HG02970 (cell line): ENCODE data around the gene RBBP8.

Experiments
- ATAC-seq: cut with Tn5 transposase; IDR thresholded peaks from one replicate; pipeline ENCODE4 v1.9.1; 2021; ENCODE audit warnings: mild to moderate bottlenecking, moderate library complexity, moderate number of reproducible peaks; ENCODE audit not compliant: unreplicated experiment, low FRiP score

RBBP8 gene

GRCh38 chr18:23057096-23057495 is 124.0 kb downstream of the RBBP8 start:
- ATAC-seq: no peak

- ATAC-seq: no peak
Measured at GRCh38 chr18:23058746-23059415, 125.8 kb downstream of the RBBP8 start.

- no peak for ATAC-seq
Measured at GRCh38 chr18:23059541-23060465, 126.7 kb downstream of the RBBP8 start.

GRCh38 chr18:23062011-23062410 is 128.9 kb downstream of the RBBP8 start:
- ATAC-seq: no peak

GRCh38 chr18:23063502-23063901 is 130.4 kb downstream of the RBBP8 start:
- ATAC-seq: no peak

GRCh38 chr18:23065234-23065806 is 132.2 kb downstream of the RBBP8 start:
- ATAC-seq: no peak

GRCh38 chr18:23066060-23066459 is 132.9 kb downstream of the RBBP8 start:
- no peak for ATAC-seq

GRCh38 chr18:23066504-23067039 is 133.4 kb downstream of the RBBP8 start:
- no peak for ATAC-seq

- ATAC-seq: no peak
Measured at GRCh38 chr18:23067236-23067635, 134.1 kb downstream of the RBBP8 start.

GRCh38 chr18:23068011-23068410 is 134.9 kb downstream of the RBBP8 start:
- no peak for ATAC-seq

GRCh38 chr18:23068570-23069310 is 135.6 kb downstream of the RBBP8 start:
- no peak for ATAC-seq

- ATAC-seq: no peak
Measured at GRCh38 chr18:23069481-23069880, 136.4 kb downstream of the RBBP8 start.

- ATAC-seq: no peak
Measured at GRCh38 chr18:23069898-23070297, 136.8 kb downstream of the RBBP8 start.

- no peak for ATAC-seq
Measured at GRCh38 chr18:23071285-23071684, 138.2 kb downstream of the RBBP8 start.

GRCh38 chr18:23072079-23072478 is 139.0 kb downstream of the RBBP8 start:
- no peak for ATAC-seq

- ATAC-seq: no peak
Measured at GRCh38 chr18:23073996-23074606, 141.0 kb downstream of the RBBP8 start.
